Endodermal cell (in vitro differentiated cells): Measurements from ENCODE around the gene ENOSF1. TPM values are rescaled to one million over a fixed set of nuclear protein-coding genes. Genes with fewer than 3 reads are reported as not detected.
"Not testable (repeated sequence)": the region's sequence is repeated elsewhere in the genome, so short reads cannot be mapped to it uniquely, and the experiment has no call there.

Source experiments
- DNase-seq: peaks from one replicate; pipeline ENCODE4 v3.0.0-alpha.2; 2017
- H3K27ac ChIP-seq: 2 replicates; pipeline ENCODE4 v1.5.1; 2013; ENCODE audit warnings: mild to moderate bottlenecking, low read depth, low read length, moderate library complexity
- H3K27me3 ChIP-seq: 2 replicates; pipeline ENCODE4 v1.6.1; 2013; ENCODE audit warnings: mild to moderate bottlenecking, low read length, moderate library complexity; ENCODE audit not compliant: insufficient read depth, control insufficient read depth, poor library complexity, severe bottlenecking
- H3K36me3 ChIP-seq: 2 replicates; pipeline ENCODE4 v1.7.0; 2013; ENCODE audit warnings: mild to moderate bottlenecking, low read length, moderate library complexity; ENCODE audit not compliant: control insufficient read depth, insufficient read depth
- H3K4me1 ChIP-seq: one replicate; pipeline ENCODE4 v1.7.0; 2013; ENCODE audit warnings: low read length; ENCODE audit not compliant: control insufficient read depth, insufficient read depth
- H3K4me3 ChIP-seq: 2 replicates; pipeline ENCODE4 v1.5.1; 2013; ENCODE audit warnings: mild to moderate bottlenecking, low read length, moderate library complexity
- H3K9ac ChIP-seq: 2 replicates; pipeline ENCODE4 v1.6.1; 2013; ENCODE audit warnings: mild to moderate bottlenecking, low read length, moderate library complexity; ENCODE audit not compliant: poor library complexity, severe bottlenecking; ENCODE audit errors: extremely low read depth
- H3K9me3 ChIP-seq: 2 replicates; pipeline ENCODE4 v1.6.1; 2013; ENCODE audit warnings: mild to moderate bottlenecking, low read length, moderate library complexity; ENCODE audit not compliant: control insufficient read depth
- H3K27ac Mint-ChIP-seq: 2 replicates; pipeline ENCODE4 v1.8.0; 2020; ENCODE audit warnings: mixed read lengths
- H3K27me3 Mint-ChIP-seq: 2 replicates; pipeline ENCODE4 v1.8.0; 2021; ENCODE audit warnings: mild to moderate bottlenecking, mixed read lengths; ENCODE audit not compliant: insufficient read depth
- H3K36me3 Mint-ChIP-seq: 2 replicates; pipeline ENCODE4 v1.8.0; 2020; ENCODE audit warnings: low read depth, mixed read lengths
- H3K4me1 Mint-ChIP-seq: 2 replicates; pipeline ENCODE4 v1.8.0; 2020; ENCODE audit warnings: mixed read lengths
- H3K4me3 Mint-ChIP-seq: 2 replicates; pipeline ENCODE4 v1.8.0; 2020; ENCODE audit warnings: mild to moderate bottlenecking, moderate library complexity, mixed read lengths
- H3K9me3 Mint-ChIP-seq: 2 replicates; pipeline ENCODE4 v1.8.0; 2020; ENCODE audit warnings: mild to moderate bottlenecking, mixed read lengths
- WGBS, 2 experiments: methylation state at CpG; one replicate each; pipeline versions ENCODE4 v1.1.5 to v1.1.7; 2013; ENCODE audit warnings: missing lambda C conversion rate in 2 of 2, mixed read lengths in 1 of 2; ENCODE audit not compliant: insufficient coverage in 1 of 2, insufficient read length in 1 of 2; 5-methylcytosine and 5-hydroxymethylcytosine counted together
- long read RNA-seq, 4 experiments: library from polyadenylated mRNA in 2 of 4; library from RNA in 1 of 4; library from capped mRNA in 1 of 4; stranded (forward) in 3 of 4; unstranded in 1 of 4; transcript quantifications; one replicate each; pipeline ENCODE4 v2.0.0, GENCODE V29; 2020 to 2021; ENCODE audit warnings: inconsistent platforms in 1 of 4
- polyA plus RNA-seq, 2 experiments: library from polyadenylated mRNA; stranded (reverse); fragments of 50-300 nt; gene quantifications; one replicate each; pipeline ENCODE4 v1.2.3, GENCODE V29; 2013
- total RNA-seq, 2 donors: library from RNA; stranded (reverse); fragmentation: NEBNext Ultra II Directional in 1 of 2; extraction: Animal tissue kit (Norgen Biotek cat#: 25700) in 1 of 2; gene quantifications; 2 replicates in 1 of 2; 3 replicates in 1 of 2; pipeline ENCODE4 v1.2.1, GENCODE V29; 2021
- TF ChIP-seq, protein P1 (sequence below): fragments of 200-600 bp; sonication (generic); conservative IDR thresholded peaks from 2 replicates; pipeline ENCODE4 v1.5.0; 2021; ENCODE audit warnings: antibody characterized with exemption, mild to moderate bottlenecking

ENOSF1 gene, protein sequence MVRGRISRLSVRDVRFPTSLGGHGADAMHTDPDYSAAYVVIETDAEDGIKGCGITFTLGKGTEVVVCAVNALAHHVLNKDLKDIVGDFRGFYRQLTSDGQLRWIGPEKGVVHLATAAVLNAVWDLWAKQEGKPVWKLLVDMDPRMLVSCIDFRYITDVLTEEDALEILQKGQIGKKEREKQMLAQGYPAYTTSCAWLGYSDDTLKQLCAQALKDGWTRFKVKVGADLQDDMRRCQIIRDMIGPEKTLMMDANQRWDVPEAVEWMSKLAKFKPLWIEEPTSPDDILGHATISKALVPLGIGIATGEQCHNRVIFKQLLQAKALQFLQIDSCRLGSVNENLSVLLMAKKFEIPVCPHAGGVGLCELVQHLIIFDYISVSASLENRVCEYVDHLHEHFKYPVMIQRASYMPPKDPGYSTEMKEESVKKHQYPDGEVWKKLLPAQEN
- 10 to 100 TPM; 85.7 to 89.5 TPM for total RNA-seq
- 47.9 TPM for polyA plus RNA-seq (2013, experiment 1 of 2)
- 33.7 TPM for polyA plus RNA-seq (2013, experiment 2 of 2)
- long read RNA-seq, experiment 1, partial matches to known transcripts = 4 of 9 reads
- long read RNA-seq, experiment 1, other reads (novel, unspliced or antisense) = 3 of 9 reads
- long read RNA-seq, experiment 2, partial matches to known transcripts = 11 of 40 reads
- long read RNA-seq, experiment 2, other reads (novel, unspliced or antisense) = 24 of 40 reads
- long read RNA-seq, experiment 3, transcript ENOSF1-201 (16 exons, 1,867 nt) = major isoform, 44 of 109 reads
- long read RNA-seq, experiment 3, partial matches to known transcripts = 19 of 109 reads
- long read RNA-seq, experiment 3, other reads (novel, unspliced or antisense) = 39 of 109 reads
- long read RNA-seq, experiment 4, transcript ENOSF1-201 (16 exons, 1,867 nt) = major isoform, 8 of 39 reads
- long read RNA-seq, experiment 4, partial matches to known transcripts = 12 of 39 reads
- long read RNA-seq, experiment 4, other reads (novel, unspliced or antisense) = 18 of 39 reads

DNA sequence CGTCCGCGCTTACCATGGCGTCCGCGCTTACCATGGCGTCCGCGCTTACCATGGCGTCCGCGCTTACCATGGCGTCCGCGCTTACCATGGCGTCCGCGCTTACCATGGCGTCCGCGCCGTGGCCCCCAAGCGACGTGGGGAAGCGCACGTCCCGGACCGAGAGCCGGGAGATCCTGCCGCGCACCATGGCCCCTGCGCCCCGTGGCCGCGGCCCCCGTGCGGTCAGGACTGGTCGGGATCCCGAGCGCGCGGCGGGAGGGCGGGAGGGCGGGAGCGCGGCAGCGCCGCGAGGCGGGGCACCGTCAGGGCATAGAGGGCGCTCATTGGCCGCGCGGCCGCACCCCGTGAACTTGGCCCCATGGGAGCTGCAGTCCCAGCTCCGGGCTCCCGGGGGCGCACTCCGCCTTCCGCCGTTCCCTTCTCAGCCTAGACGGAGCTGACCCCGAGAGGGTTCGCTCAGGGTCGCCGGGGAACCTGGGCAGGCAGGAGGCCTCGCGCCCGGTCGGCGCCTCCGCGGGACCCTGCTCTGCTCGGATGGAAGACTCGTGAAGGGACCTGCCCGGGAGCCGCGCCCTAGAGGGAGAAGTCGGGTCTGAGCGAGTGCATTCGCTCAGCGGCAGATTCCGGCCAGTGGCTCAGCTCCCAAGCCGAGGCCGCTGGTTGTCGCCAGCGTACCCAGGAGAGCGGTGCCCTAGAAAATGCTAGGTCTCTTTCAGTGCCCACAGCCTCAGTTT is at the start of gene ENOSF1:
Gene ENOSF1, minus strand, starts transcription at position 230 of the 734 bp plus-strand sequence. Its CDS starts 43 bp downstream, at position 187.
- Histone ChIP-seq H3K27me3 (no peaks in the 10 kb centered on the region), H3K27ac (peak within 1 kb of the TSS; percentile 32), H3K9ac (peak within 1 kb of the TSS; percentile 82), H3K4me1 (no peaks in the 10 kb centered on the region), H3K9me3 (no peaks in the 10 kb centered on the region), H3K4me3 (peak within 1 kb of the TSS; percentile 93), H3K36me3 (peaks cover 5% of the 10 kb centered on the region)
- TF ChIP-seq, protein P1, sequence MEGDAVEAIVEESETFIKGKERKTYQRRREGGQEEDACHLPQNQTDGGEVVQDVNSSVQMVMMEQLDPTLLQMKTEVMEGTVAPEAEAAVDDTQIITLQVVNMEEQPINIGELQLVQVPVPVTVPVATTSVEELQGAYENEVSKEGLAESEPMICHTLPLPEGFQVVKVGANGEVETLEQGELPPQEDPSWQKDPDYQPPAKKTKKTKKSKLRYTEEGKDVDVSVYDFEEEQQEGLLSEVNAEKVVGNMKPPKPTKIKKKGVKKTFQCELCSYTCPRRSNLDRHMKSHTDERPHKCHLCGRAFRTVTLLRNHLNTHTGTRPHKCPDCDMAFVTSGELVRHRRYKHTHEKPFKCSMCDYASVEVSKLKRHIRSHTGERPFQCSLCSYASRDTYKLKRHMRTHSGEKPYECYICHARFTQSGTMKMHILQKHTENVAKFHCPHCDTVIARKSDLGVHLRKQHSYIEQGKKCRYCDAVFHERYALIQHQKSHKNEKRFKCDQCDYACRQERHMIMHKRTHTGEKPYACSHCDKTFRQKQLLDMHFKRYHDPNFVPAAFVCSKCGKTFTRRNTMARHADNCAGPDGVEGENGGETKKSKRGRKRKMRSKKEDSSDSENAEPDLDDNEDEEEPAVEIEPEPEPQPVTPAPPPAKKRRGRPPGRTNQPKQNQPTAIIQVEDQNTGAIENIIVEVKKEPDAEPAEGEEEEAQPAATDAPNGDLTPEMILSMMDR = peak; percentile 97
- Mint-ChIP-seq H3K4me3 (peak within 1 kb of the TSS; percentile 84), H3K27me3 (peaks cover 4% of the 10 kb centered on the region), H3K4me1 (peaks cover 8% of the 10 kb centered on the region), H3K36me3 (peaks cover 18% of the 10 kb centered on the region), H3K9me3 (peaks cover 15% of the 10 kb centered on the region), H3K27ac (peak within 1 kb of the TSS; percentile 87)
- WGBS, 2 experiments = 13 to 58% methylated on average over 19 to 82 of the region's 91 CpGs
- DNase-seq = peak; percentile 99

GRCh38 chr18:759864-760263 is 47.4 kb upstream of the ENOSF1 start:
- H3K9ac ChIP-seq, H3K36me3 ChIP-seq, H3K4me1 Mint-ChIP-seq, H3K27ac Mint-ChIP-seq, H3K4me3 ChIP-seq, H3K9me3 Mint-ChIP-seq, H3K27ac ChIP-seq, H3K4me3 Mint-ChIP-seq, H3K27me3 ChIP-seq, DNase-seq, H3K4me1 ChIP-seq, H3K27me3 Mint-ChIP-seq, H3K9me3 ChIP-seq: not testable (repeated sequence)
- WGBS, 2 experiments = 93 to 100% methylated on average over 2 of the region's 4 CpGs
- H3K36me3 Mint-ChIP-seq = peaks cover 18% of the 10 kb centered on the region

DNA sequence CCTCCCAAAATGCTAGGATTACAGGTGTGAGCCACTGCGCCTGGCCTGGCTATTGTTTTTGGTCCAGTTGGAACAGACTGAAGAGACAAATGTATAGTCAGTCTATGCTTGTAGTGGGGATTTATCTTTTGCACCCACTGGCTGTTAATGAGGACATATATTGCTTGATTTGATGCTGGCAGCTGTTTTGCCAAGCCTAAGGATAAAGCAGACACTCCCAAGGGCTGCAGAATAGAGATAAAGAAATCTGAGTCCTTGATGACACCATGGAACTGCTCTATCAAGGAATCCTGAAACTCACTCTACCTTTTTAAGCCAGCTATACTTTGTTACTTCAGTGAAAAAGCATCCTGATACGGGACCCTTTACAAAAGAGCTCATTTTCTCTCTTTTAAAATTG is 43.1 kb upstream of the ENOSF1 start:
- H3K27ac Mint-ChIP-seq = no peak overlapping the region
- Histone ChIP-seq H3K9ac (no peak overlapping the region), H3K27ac (no peak overlapping the region), H3K4me3 (no peak overlapping the region), H3K4me1 (no peaks in the 10 kb centered on the region), H3K27me3 (no peaks in the 10 kb centered on the region), H3K9me3 (peaks cover 5% of the 10 kb centered on the region), H3K36me3 (peaks cover 11% of the 10 kb centered on the region)
- TF ChIP-seq, protein P1 = no peak
- peaks cover 16% of the 10 kb centered on the region for H3K36me3 Mint-ChIP-seq
- no peak for DNase-seq
- 60 to 65% methylated on average over 1 to 2 of the region's 2 CpGs for WGBS, 2 experiments
- no peak overlapping the region for H3K4me3 Mint-ChIP-seq
- H3K27me3 Mint-ChIP-seq = no peaks in the 10 kb centered on the region
- H3K4me1 Mint-ChIP-seq = peaks cover 8% of the 10 kb centered on the region
- no peaks in the 10 kb centered on the region for H3K9me3 Mint-ChIP-seq
